ENCODE results near the gene GPX4. TPM values are rescaled to one million over a fixed set of nuclear protein-coding genes. Genes with fewer than 3 reads are reported as not detected.

GPX4 gene
- total RNA-seq, 2 experiments from 2014 or later, result 148 to 203 TPM

- no peaks in the 10 kb centered on the region for H4K20me1 ChIP-seq (ENCODE audit: insufficient read depth, low read length)
- intact Hi-C loops (cut with micrococcal nuclease; ENCODE audit: unreplicated experiment), result loop anchor here (1.0 to 2.0 kb wide), 2 partner anchors 8 to 38 kb away; no protein-coding TSS in a partner anchor
- H3K9me3 ChIP-seq (ENCODE audit: low read length), result no peaks in the 10 kb centered on the region
- H3K79me2 ChIP-seq (ENCODE audit: insufficient read depth, low read depth, low read length), result no peaks in the 10 kb centered on the region; the same call in 1 of the 2 replicates
- no TSS peak for BruUV-seq (replicated peaks)
- CTCF ChIA-PET (ENCODE audit: unreplicated experiment), result no interaction called here
- H3K27ac ChIP-seq (ENCODE audit: low read depth, low read length, poor library complexity, severe bottlenecking), result peak overlapping the region; percentile 90
- H3K4me3 ChIP-seq (ENCODE audit: low read depth, low read length, poor library complexity, severe bottlenecking), result peak overlapping the region; percentile 53
- H3K4me2 ChIP-seq (ENCODE audit: low read length), result peak overlapping the region; percentile 73
- DNase-seq (ENCODE audit: low spot score), result peak; percentile 96
- no peak overlapping the region for H2AFZ ChIP-seq (ENCODE audit: low read length)
- TF ChIP-seq EZH2phosphoT487 (IDR thresholded peaks at IDR 0.05; ENCODE audit: borderline replicate concordance, low read depth, low read length) (no peak), CTCF (conservative IDR thresholded peaks at IDR 0.05; ENCODE audit: low read length) (no peak)
- H3K36me3 ChIP-seq (ENCODE audit: insufficient read depth, low read length), result peaks cover 85% of the 10 kb centered on the region
- H3K4me1 ChIP-seq (ENCODE audit: insufficient read depth, low read length, poor library complexity, severe bottlenecking), result peaks cover 48% of the 10 kb centered on the region
- POLR2A ChIA-PET, result interaction anchor here (0.7 to 2.6 kb wide), 2 partner anchors 10 to 19 kb away, joined by 3 to 16 read pairs; partner anchors contain the start of gene ARHGAP45
- no peaks in the 10 kb centered on the region for H3K9me2 ChIP-seq (ENCODE audit: insufficient read depth, low read length)
Measured at GRCh38 chr19:1076951-1077350, 26.8 kb upstream of the GPX4 start.

GRCh38 chr19:1079566-1080111 is 24.2 kb upstream of the GPX4 start:
- Histone ChIP-seq H2AFZ (ENCODE audit: low read length) (no peak overlapping the region), H3K9me3 (ENCODE audit: low read length) (no peaks in the 10 kb centered on the region), H4K20me1 (ENCODE audit: insufficient read depth, low read length) (no peaks in the 10 kb centered on the region), H3K36me3 (ENCODE audit: insufficient read depth, low read length) (peaks cover 80% of the 10 kb centered on the region), H3K4me3 (ENCODE audit: low read depth, low read length, poor library complexity, severe bottlenecking) (no peak overlapping the region), H3K27ac (ENCODE audit: low read depth, low read length, poor library complexity, severe bottlenecking) (no peak overlapping the region), H3K79me2 (ENCODE audit: insufficient read depth, low read depth, low read length) (no peaks in the 10 kb centered on the region; the same call in 1 of the 2 replicates), H3K9me2 (ENCODE audit: insufficient read depth, low read length) (no peaks in the 10 kb centered on the region), H3K4me2 (ENCODE audit: low read length) (no peak overlapping the region), H3K4me1 (ENCODE audit: insufficient read depth, low read length, poor library complexity, severe bottlenecking) (peaks cover 42% of the 10 kb centered on the region)
- TF ChIP-seq CTCF (conservative IDR thresholded peaks at IDR 0.05; ENCODE audit: low read length) (no peak), EZH2phosphoT487 (IDR thresholded peaks at IDR 0.05; ENCODE audit: borderline replicate concordance, low read depth, low read length) (no peak)
- no TSS peak for BruUV-seq (replicated peaks)
- ChIA-PET POLR2A (no interaction called here), CTCF (ENCODE audit: unreplicated experiment) (no interaction called here)
- no peak for DNase-seq (ENCODE audit: low spot score)
- intact Hi-C loops (cut with micrococcal nuclease; ENCODE audit: unreplicated experiment), result no loop called here

- no peak for TF ChIP-seq EZH2phosphoT487 (IDR thresholded peaks at IDR 0.05; ENCODE audit: borderline replicate concordance, low read depth, low read length)
- no peak for TF ChIP-seq CTCF (conservative IDR thresholded peaks at IDR 0.05; ENCODE audit: low read length)
- H3K9me3 ChIP-seq (ENCODE audit: low read length), result no peaks in the 10 kb centered on the region
- no peak overlapping the region for H2AFZ ChIP-seq (ENCODE audit: low read length)
- H4K20me1 ChIP-seq (ENCODE audit: insufficient read depth, low read length), result no peaks in the 10 kb centered on the region
- no TSS peak for BruUV-seq (replicated peaks)
- no peak overlapping the region for H3K4me3 ChIP-seq (ENCODE audit: low read depth, low read length, poor library complexity, severe bottlenecking)
- peaks cover 34% of the 10 kb centered on the region for H3K4me1 ChIP-seq (ENCODE audit: insufficient read depth, low read length, poor library complexity, severe bottlenecking)
- intact Hi-C loops (cut with micrococcal nuclease; ENCODE audit: unreplicated experiment), result no loop called here
- CTCF ChIA-PET (ENCODE audit: unreplicated experiment), result no interaction called here
- no peak overlapping the region for H3K27ac ChIP-seq (ENCODE audit: low read depth, low read length, poor library complexity, severe bottlenecking)
- H3K4me2 ChIP-seq (ENCODE audit: low read length), result no peak overlapping the region
- H3K79me2 ChIP-seq (ENCODE audit: insufficient read depth, low read depth, low read length), result no peaks in the 10 kb centered on the region; the same call in 1 of the 2 replicates
- no peak for DNase-seq (ENCODE audit: low spot score)
- no peaks in the 10 kb centered on the region for H3K9me2 ChIP-seq (ENCODE audit: insufficient read depth, low read length)
- H3K36me3 ChIP-seq (ENCODE audit: insufficient read depth, low read length), result peaks cover 82% of the 10 kb centered on the region
- POLR2A ChIA-PET, result no interaction called here
Measured at GRCh38 chr19:1080360-1081161, 23.2 kb upstream of the GPX4 start.

All from OCI-LY7 (cell line).